ENCODE data around the gene RCN1.
A peak's percentile ranks its signal among the peaks of the same experiment; 100 is the strongest.

RCN1 gene

GRCh38 chr11:32045456-32045855 is 45.4 kb upstream of the RCN1 start:
- Histone ChIP-seq H3K4me3 (replicated peaks; ENCODE audit: insufficient read depth, low read length) (no peak overlapping the region), H3K27me3 (ENCODE audit: insufficient read depth, poor library complexity, severe bottlenecking) (no peaks in the 10 kb centered on the region), H3K27ac (replicated peaks) (no peak overlapping the region)
- TF ChIP-seq GABPA (IDR thresholded peaks at IDR 0.05; ENCODE audit: low read depth) (no peak), POLR2AphosphoS5 (IDR thresholded peaks at IDR 0.05; ENCODE audit: low read depth) (no peak), SPI1 (IDR thresholded peaks at IDR 0.05; ENCODE audit: borderline replicate concordance, low read depth) (no peak), REST (IDR thresholded peaks at IDR 0.05; ENCODE audit: insufficient replicate concordance, low read depth) (no peak)
- TF ChIP-seq, protein P1, sequence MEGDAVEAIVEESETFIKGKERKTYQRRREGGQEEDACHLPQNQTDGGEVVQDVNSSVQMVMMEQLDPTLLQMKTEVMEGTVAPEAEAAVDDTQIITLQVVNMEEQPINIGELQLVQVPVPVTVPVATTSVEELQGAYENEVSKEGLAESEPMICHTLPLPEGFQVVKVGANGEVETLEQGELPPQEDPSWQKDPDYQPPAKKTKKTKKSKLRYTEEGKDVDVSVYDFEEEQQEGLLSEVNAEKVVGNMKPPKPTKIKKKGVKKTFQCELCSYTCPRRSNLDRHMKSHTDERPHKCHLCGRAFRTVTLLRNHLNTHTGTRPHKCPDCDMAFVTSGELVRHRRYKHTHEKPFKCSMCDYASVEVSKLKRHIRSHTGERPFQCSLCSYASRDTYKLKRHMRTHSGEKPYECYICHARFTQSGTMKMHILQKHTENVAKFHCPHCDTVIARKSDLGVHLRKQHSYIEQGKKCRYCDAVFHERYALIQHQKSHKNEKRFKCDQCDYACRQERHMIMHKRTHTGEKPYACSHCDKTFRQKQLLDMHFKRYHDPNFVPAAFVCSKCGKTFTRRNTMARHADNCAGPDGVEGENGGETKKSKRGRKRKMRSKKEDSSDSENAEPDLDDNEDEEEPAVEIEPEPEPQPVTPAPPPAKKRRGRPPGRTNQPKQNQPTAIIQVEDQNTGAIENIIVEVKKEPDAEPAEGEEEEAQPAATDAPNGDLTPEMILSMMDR (IDR thresholded peaks at IDR 0.05; ENCODE audit: insufficient read depth, low read length): no peak
- no peak for DNase-seq (ENCODE audit: low read depth in 1 of 2, low spot score in 1 of 2)

- no peak overlapping the region for H3K4me3 ChIP-seq (replicated peaks; ENCODE audit: insufficient read depth, low read length)
- TF ChIP-seq, protein P1 (IDR thresholded peaks at IDR 0.05; ENCODE audit: insufficient read depth, low read length): no peak
- no peak for TF ChIP-seq GABPA (IDR thresholded peaks at IDR 0.05; ENCODE audit: low read depth)
- no peak for TF ChIP-seq REST (IDR thresholded peaks at IDR 0.05; ENCODE audit: insufficient replicate concordance, low read depth)
- TF ChIP-seq SPI1 (IDR thresholded peaks at IDR 0.05; ENCODE audit: borderline replicate concordance, low read depth): no peak
- no peak for TF ChIP-seq POLR2AphosphoS5 (IDR thresholded peaks at IDR 0.05; ENCODE audit: low read depth)
- H3K27me3 ChIP-seq (ENCODE audit: insufficient read depth, poor library complexity, severe bottlenecking): peaks cover 2% of the 10 kb centered on the region
- H3K27ac ChIP-seq (replicated peaks): no peak overlapping the region
- no peak for DNase-seq (ENCODE audit: low read depth in 1 of 2, low spot score in 1 of 2)
Measured at GRCh38 chr11:32050264-32050663, 40.6 kb upstream of the RCN1 start.

DNA sequence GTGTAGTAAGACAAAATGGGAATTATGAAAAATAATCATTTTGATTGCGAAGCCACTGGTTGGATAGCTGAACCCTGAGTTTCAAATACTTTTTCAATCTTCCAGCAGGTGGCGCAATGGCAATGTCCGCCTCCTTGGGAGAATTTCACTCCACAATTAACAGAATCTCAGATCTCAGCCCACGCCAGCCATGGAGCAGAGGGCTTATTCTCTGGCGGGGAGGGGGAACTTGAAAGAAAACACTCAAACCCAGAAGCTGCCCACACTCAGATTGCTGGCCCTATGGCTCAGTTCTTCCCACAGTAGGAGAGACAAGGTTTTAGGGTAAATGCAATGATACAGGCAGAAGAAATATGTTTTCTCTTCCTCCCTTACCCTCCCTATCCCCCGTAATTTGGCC is 38.7 kb upstream of the RCN1 start:
- Histone ChIP-seq H3K4me3 (replicated peaks; ENCODE audit: insufficient read depth, low read length) (no peak overlapping the region), H3K27ac (replicated peaks) (no peak overlapping the region), H3K27me3 (ENCODE audit: insufficient read depth, poor library complexity, severe bottlenecking) (peaks cover 6% of the 10 kb centered on the region)
- peak; percentile 22 to 34 for DNase-seq (ENCODE audit: low read depth in 1 of 2, low spot score in 1 of 2)
- TF ChIP-seq POLR2AphosphoS5 (IDR thresholded peaks at IDR 0.05; ENCODE audit: low read depth): no peak
- TF ChIP-seq GABPA (IDR thresholded peaks at IDR 0.05; ENCODE audit: low read depth): no peak
- TF ChIP-seq, protein P1 (IDR thresholded peaks at IDR 0.05; ENCODE audit: insufficient read depth, low read length): peak; percentile 21
- no peak for TF ChIP-seq REST (IDR thresholded peaks at IDR 0.05; ENCODE audit: insufficient replicate concordance, low read depth)
- no peak for TF ChIP-seq SPI1 (IDR thresholded peaks at IDR 0.05; ENCODE audit: borderline replicate concordance, low read depth)
